WTC11 (cell line): ENCODE measurements around the gene GRAMD2B. TPM values are rescaled to one million over a fixed set of nuclear protein-coding genes. Genes with fewer than 3 reads are reported as not detected.

Source experiments
- ATAC-seq: fragments of 200-7000 bp; cut with Tn5 transposase; 2 replicates; pipeline ENCODE4 v1.10.0; 2021; ENCODE audit warnings: mild to moderate bottlenecking, moderate library complexity
- CTCF ChIA-PET: fragments of 300-600 bp; sonication (Branson Sonifier 250); formaldehyde crosslinking; loops from one replicate; lab custom pipeline; 2021; ENCODE audit warnings: antibody characterized with exemption; lab: Charles Lee
- POLR2A ChIA-PET: fragments of 350-600 bp; sonication (Branson Sonifier 250); formaldehyde crosslinking; loops from one replicate; lab custom pipeline; 2021; ENCODE audit warnings: antibody characterized with exemption; lab: Charles Lee
- DNase-seq: peaks from one replicate; pipeline ENCODE4 v3.0.0; 2021; ENCODE audit warnings: low spot score
- H3K27ac Mint-ChIP-seq: 2 replicates; pipeline ENCODE4 v1.8.0; 2021; ENCODE audit warnings: mixed read lengths
- H3K27me3 Mint-ChIP-seq: 2 replicates; pipeline ENCODE4 v1.8.0; 2021; ENCODE audit warnings: low read depth, mild to moderate bottlenecking, moderate library complexity, mixed read lengths
- H3K36me3 Mint-ChIP-seq: 2 replicates; pipeline ENCODE4 v1.8.0; 2021; ENCODE audit warnings: mixed read lengths
- H3K4me1 Mint-ChIP-seq: 2 replicates; pipeline ENCODE4 v1.8.0; 2022; ENCODE audit warnings: mixed read lengths
- H3K4me3 Mint-ChIP-seq: 2 replicates; pipeline ENCODE4 v1.8.0; 2021; ENCODE audit warnings: mild to moderate bottlenecking, moderate library complexity, mixed read lengths
- H3K9me3 Mint-ChIP-seq: 2 replicates; pipeline ENCODE4 v1.8.0; 2021; ENCODE audit warnings: mixed read lengths
- ATF1 ChIP-seq: sonication (generic); formaldehyde crosslinking; IDR thresholded peaks from 2 replicates; pipeline ENCODE4 v1.8.1; 2023; ENCODE audit warnings: mild to moderate bottlenecking, moderate library complexity, missing genetic modification reagents
- CREM ChIP-seq: sonication (generic); formaldehyde crosslinking; IDR thresholded peaks from 2 replicates; pipeline ENCODE4 v1.8.1; 2022; ENCODE audit warnings: mild to moderate bottlenecking, missing genetic modification reagents, moderate library complexity
- ELF4 ChIP-seq: sonication (generic); formaldehyde crosslinking; IDR thresholded peaks from 2 replicates; pipeline ENCODE4 v1.8.1; 2022; ENCODE audit warnings: low read depth, mild to moderate bottlenecking, moderate library complexity, missing genetic modification reagents
- HMGA2 ChIP-seq: fragments of 250-450 bp; sonication (Bioruptor Pico); IDR thresholded peaks from 2 replicates; pipeline ENCODE4 v1.4.0; 2021; ENCODE audit warnings: mild to moderate bottlenecking, moderate library complexity
- IRF2 ChIP-seq: sonication (generic); formaldehyde crosslinking; IDR thresholded peaks from 2 replicates; pipeline ENCODE4 v1.8.0; 2022; ENCODE audit warnings: low read depth, missing genetic modification reagents, borderline replicate concordance
- NR2C2 ChIP-seq: sonication (generic); formaldehyde crosslinking; IDR thresholded peaks from 2 replicates; pipeline ENCODE4 v1.8.0; 2022; ENCODE audit warnings: mild to moderate bottlenecking, missing genetic modification reagents
- NR3C1 ChIP-seq: sonication (generic); formaldehyde crosslinking; conservative IDR thresholded peaks from 2 replicates; pipeline ENCODE4 v1.8.1; 2023; ENCODE audit warnings: low read depth, mild to moderate bottlenecking, missing genetic modification reagents
- RORB ChIP-seq: fragments of 250-450 bp; sonication (Bioruptor Pico); IDR thresholded peaks from 2 replicates; pipeline ENCODE4 v1.9.0; 2021; ENCODE audit warnings: mild to moderate bottlenecking
- TEAD4 ChIP-seq: sonication (generic); formaldehyde crosslinking; IDR thresholded peaks from 2 replicates; pipeline ENCODE4 v1.8.0; 2022; ENCODE audit warnings: mild to moderate bottlenecking, missing genetic modification reagents
- ZNF317 ChIP-seq: sonication (generic); formaldehyde crosslinking; IDR thresholded peaks from 2 replicates; pipeline ENCODE4 v1.8.1; 2023; ENCODE audit warnings: low read depth, mild to moderate bottlenecking, moderate library complexity, missing genetic modification reagents, borderline replicate concordance
- ZNF396 ChIP-seq: fragments of 250-450 bp; sonication (Bioruptor Pico); IDR thresholded peaks from 2 replicates; pipeline ENCODE4 v1.8.0; 2021; ENCODE audit warnings: mild to moderate bottlenecking, moderate library complexity, borderline replicate concordance
- total RNA-seq: library from RNA; stranded (reverse); gene quantifications from 3 replicates; pipeline ENCODE4 v1.2.3, GENCODE V29; 2021
- TF ChIP-seq, protein P1 (sequence below): sonication (generic); formaldehyde crosslinking; IDR thresholded peaks from 2 replicates; pipeline ENCODE4 v1.8.0; 2023; ENCODE audit warnings: missing genetic modification reagents
- TF ChIP-seq, protein P2 (sequence below): sonication (generic); formaldehyde crosslinking; IDR thresholded peaks from 2 replicates; pipeline ENCODE4 v1.8.1; 2023; ENCODE audit warnings: mild to moderate bottlenecking, missing genetic modification reagents
- TF ChIP-seq, protein P3 (sequence below): sonication (generic); formaldehyde crosslinking; IDR thresholded peaks from 2 replicates; pipeline ENCODE4 v1.8.0; 2022; ENCODE audit warnings: mild to moderate bottlenecking, missing genetic modification reagents
- TF ChIP-seq, protein P4 (sequence below): sonication (generic); formaldehyde crosslinking; IDR thresholded peaks from 2 replicates; pipeline ENCODE4 v1.8.1; 2022; ENCODE audit warnings: missing genetic modification reagents, borderline replicate concordance
- TF ChIP-seq, protein P5 (sequence below): fragments of 200-600 bp; IDR thresholded peaks from 2 replicates; pipeline ENCODE4 v1.8.0; 2022; ENCODE audit warnings: antibody characterized with exemption
- TF ChIP-seq, protein P6 (sequence below): sonication (generic); formaldehyde crosslinking; IDR thresholded peaks from 2 replicates; pipeline ENCODE4 v1.8.1; 2023; ENCODE audit warnings: mild to moderate bottlenecking, missing genetic modification reagents
- TF ChIP-seq, protein P7 (sequence below): fragments of 250-450 bp; sonication (Bioruptor Pico); IDR thresholded peaks from 2 replicates; pipeline ENCODE4 v1.9.0; 2021; ENCODE audit warnings: mild to moderate bottlenecking, borderline replicate concordance

Gene GRAMD2B
- total RNA-seq, 1 experiment from 2014 or later: 11.6 TPM

DNA sequence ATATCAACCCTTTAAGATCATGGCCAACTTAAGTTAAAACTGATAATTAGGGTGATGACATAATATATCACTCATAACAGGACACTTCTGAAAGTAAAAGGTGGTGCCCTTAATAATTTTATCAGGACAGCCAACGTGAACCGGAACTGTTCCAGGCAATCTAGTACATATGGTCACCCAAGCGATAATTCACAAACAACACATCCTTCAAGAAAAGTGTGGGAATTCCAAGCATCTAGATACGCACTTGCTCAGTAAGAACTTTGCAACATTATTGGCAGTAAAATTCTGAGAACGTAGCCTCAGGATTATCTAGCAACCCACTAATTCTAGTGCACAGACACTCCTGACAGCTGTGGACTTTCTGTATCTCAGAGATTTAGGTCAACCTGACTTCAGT lies 86.1 kb downstream of the GRAMD2B start (continued):
- TF ChIP-seq, protein P1, sequence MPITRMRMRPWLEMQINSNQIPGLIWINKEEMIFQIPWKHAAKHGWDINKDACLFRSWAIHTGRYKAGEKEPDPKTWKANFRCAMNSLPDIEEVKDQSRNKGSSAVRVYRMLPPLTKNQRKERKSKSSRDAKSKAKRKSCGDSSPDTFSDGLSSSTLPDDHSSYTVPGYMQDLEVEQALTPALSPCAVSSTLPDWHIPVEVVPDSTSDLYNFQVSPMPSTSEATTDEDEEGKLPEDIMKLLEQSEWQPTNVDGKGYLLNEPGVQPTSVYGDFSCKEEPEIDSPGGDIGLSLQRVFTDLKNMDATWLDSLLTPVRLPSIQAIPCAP (CRISPR knock-in tag): no peak
- no peak for TF ChIP-seq ELF4 (CRISPR knock-in tag)
- TF ChIP-seq, protein P2, sequence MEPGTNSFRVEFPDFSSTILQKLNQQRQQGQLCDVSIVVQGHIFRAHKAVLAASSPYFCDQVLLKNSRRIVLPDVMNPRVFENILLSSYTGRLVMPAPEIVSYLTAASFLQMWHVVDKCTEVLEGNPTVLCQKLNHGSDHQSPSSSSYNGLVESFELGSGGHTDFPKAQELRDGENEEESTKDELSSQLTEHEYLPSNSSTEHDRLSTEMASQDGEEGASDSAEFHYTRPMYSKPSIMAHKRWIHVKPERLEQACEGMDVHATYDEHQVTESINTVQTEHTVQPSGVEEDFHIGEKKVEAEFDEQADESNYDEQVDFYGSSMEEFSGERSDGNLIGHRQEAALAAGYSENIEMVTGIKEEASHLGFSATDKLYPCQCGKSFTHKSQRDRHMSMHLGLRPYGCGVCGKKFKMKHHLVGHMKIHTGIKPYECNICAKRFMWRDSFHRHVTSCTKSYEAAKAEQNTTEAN (CRISPR knock-in tag): no peak
- TF ChIP-seq, protein P3, sequence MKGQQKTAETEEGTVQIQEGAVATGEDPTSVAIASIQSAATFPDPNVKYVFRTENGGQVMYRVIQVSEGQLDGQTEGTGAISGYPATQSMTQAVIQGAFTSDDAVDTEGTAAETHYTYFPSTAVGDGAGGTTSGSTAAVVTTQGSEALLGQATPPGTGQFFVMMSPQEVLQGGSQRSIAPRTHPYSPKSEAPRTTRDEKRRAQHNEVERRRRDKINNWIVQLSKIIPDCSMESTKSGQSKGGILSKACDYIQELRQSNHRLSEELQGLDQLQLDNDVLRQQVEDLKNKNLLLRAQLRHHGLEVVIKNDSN: no peak
- TF ChIP-seq IRF2: no peak
- no peak for TF ChIP-seq ATF1 (CRISPR knock-in tag)

DNA sequence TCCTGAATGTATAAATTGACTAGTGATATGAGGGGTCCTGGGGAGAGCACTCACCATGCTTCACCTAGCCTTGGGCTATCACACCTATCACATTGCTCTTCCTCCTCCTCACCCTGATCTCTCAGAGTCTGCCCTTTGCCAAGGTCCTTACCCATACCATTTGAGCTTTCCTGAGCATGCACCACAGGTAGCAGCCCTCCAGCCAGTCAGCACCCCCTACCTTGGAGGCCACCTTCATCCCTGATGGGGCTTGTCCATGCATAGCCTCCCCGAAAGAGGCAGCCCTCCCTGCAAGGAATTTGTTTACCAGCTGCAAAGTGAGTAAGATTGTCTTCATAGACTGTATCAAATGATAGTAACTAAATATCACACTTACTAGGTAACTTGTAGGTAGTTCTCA lies 88.8 kb downstream of the GRAMD2B start:
- Mint-ChIP-seq H3K9me3 (peaks cover 13% of the 10 kb centered on the region; the same call in 1 of the 2 replicates), H3K4me1 (peaks cover 19% of the 10 kb centered on the region), H3K36me3 (no peaks in the 10 kb centered on the region), H3K27ac (no peak overlapping the region), H3K27me3 (no peaks in the 10 kb centered on the region), H3K4me3 (no peak overlapping the region)
- POLR2A ChIA-PET: no interaction called here
- CTCF ChIA-PET: interaction anchor here (2.0 kb wide), 1 partner anchor 12 kb away, joined by 13 read pairs; no protein-coding TSS in a partner anchor
- ATAC-seq: no peak
- DNase-seq: no peak
- TF ChIP-seq HMGA2 (CRISPR knock-in tag) (no peak), TEAD4 (CRISPR knock-in tag) (no peak), CREM (CRISPR knock-in tag) (no peak), ZNF396 (CRISPR knock-in tag) (no peak)
- TF ChIP-seq, protein P4, sequence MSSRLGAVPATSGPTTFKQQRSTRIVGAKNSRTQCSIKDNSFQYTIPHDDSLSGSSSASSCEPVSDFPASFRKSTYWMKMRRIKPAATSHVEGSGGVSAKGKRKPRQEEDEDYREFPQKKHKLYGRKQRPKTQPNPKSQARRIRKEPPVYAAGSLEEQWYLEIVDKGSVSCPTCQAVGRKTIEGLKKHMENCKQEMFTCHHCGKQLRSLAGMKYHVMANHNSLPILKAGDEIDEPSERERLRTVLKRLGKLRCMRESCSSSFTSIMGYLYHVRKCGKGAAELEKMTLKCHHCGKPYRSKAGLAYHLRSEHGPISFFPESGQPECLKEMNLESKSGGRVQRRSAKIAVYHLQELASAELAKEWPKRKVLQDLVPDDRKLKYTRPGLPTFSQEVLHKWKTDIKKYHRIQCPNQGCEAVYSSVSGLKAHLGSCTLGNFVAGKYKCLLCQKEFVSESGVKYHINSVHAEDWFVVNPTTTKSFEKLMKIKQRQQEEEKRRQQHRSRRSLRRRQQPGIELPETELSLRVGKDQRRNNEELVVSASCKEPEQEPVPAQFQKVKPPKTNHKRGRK (CRISPR knock-in tag): no peak
- TF ChIP-seq, protein P5, sequence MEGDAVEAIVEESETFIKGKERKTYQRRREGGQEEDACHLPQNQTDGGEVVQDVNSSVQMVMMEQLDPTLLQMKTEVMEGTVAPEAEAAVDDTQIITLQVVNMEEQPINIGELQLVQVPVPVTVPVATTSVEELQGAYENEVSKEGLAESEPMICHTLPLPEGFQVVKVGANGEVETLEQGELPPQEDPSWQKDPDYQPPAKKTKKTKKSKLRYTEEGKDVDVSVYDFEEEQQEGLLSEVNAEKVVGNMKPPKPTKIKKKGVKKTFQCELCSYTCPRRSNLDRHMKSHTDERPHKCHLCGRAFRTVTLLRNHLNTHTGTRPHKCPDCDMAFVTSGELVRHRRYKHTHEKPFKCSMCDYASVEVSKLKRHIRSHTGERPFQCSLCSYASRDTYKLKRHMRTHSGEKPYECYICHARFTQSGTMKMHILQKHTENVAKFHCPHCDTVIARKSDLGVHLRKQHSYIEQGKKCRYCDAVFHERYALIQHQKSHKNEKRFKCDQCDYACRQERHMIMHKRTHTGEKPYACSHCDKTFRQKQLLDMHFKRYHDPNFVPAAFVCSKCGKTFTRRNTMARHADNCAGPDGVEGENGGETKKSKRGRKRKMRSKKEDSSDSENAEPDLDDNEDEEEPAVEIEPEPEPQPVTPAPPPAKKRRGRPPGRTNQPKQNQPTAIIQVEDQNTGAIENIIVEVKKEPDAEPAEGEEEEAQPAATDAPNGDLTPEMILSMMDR: no peak
- TF ChIP-seq, protein P6, sequence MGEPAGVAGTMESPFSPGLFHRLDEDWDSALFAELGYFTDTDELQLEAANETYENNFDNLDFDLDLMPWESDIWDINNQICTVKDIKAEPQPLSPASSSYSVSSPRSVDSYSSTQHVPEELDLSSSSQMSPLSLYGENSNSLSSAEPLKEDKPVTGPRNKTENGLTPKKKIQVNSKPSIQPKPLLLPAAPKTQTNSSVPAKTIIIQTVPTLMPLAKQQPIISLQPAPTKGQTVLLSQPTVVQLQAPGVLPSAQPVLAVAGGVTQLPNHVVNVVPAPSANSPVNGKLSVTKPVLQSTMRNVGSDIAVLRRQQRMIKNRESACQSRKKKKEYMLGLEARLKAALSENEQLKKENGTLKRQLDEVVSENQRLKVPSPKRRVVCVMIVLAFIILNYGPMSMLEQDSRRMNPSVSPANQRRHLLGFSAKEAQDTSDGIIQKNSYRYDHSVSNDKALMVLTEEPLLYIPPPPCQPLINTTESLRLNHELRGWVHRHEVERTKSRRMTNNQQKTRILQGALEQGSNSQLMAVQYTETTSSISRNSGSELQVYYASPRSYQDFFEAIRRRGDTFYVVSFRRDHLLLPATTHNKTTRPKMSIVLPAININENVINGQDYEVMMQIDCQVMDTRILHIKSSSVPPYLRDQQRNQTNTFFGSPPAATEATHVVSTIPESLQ: no peak

DNA sequence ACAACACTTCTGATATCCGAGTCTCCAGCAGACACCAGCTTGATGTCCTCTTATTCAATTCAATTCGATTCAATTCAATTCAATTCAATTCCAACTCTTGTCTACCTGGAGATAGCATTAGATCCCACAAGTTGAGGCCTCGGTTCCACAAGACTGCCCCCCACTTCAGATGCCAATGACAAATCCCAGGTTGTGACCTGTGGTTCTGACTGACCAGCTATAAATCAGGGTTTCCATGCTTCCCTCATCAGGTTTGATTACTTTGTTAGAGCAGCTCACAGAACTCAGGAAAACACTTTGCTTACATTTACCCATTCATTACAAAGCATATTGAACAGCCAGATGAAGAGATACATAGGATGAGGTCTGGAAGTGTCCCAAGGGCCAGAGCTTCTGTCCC lies 89.2 kb downstream of the GRAMD2B start:
- Mint-ChIP-seq H3K4me1 (peaks cover 19% of the 10 kb centered on the region), H3K4me3 (no peak overlapping the region), H3K27ac (no peak overlapping the region), H3K27me3 (no peaks in the 10 kb centered on the region), H3K9me3 (peaks cover 13% of the 10 kb centered on the region; the same call in 1 of the 2 replicates), H3K36me3 (no peaks in the 10 kb centered on the region)
- CTCF ChIA-PET: interaction anchor here (2.0 kb wide), 1 partner anchor 13 kb away, joined by 13 read pairs; no protein-coding TSS in a partner anchor
- ATAC-seq (no peak), DNase-seq (no peak)
- POLR2A ChIA-PET: no interaction called here
- TF ChIP-seq ZNF396 (CRISPR knock-in tag) (no peak), ATF1 (CRISPR knock-in tag) (no peak), NR2C2 (CRISPR knock-in tag) (no peak), NR3C1 (CRISPR knock-in tag) (no peak), RORB (CRISPR knock-in tag) (no peak), ZNF317 (CRISPR knock-in tag) (no peak)
- TF ChIP-seq, protein P7, sequence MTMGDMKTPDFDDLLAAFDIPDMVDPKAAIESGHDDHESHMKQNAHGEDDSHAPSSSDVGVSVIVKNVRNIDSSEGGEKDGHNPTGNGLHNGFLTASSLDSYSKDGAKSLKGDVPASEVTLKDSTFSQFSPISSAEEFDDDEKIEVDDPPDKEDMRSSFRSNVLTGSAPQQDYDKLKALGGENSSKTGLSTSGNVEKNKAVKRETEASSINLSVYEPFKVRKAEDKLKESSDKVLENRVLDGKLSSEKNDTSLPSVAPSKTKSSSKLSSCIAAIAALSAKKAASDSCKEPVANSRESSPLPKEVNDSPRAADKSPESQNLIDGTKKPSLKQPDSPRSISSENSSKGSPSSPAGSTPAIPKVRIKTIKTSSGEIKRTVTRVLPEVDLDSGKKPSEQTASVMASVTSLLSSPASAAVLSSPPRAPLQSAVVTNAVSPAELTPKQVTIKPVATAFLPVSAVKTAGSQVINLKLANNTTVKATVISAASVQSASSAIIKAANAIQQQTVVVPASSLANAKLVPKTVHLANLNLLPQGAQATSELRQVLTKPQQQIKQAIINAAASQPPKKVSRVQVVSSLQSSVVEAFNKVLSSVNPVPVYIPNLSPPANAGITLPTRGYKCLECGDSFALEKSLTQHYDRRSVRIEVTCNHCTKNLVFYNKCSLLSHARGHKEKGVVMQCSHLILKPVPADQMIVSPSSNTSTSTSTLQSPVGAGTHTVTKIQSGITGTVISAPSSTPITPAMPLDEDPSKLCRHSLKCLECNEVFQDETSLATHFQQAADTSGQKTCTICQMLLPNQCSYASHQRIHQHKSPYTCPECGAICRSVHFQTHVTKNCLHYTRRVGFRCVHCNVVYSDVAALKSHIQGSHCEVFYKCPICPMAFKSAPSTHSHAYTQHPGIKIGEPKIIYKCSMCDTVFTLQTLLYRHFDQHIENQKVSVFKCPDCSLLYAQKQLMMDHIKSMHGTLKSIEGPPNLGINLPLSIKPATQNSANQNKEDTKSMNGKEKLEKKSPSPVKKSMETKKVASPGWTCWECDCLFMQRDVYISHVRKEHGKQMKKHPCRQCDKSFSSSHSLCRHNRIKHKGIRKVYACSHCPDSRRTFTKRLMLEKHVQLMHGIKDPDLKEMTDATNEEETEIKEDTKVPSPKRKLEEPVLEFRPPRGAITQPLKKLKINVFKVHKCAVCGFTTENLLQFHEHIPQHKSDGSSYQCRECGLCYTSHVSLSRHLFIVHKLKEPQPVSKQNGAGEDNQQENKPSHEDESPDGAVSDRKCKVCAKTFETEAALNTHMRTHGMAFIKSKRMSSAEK (CRISPR knock-in tag): no peak
